HepG2 (cell line): ENCODE results near the gene GPATCH8. TPM values are rescaled to one million over a fixed set of nuclear protein-coding genes. Genes with fewer than 3 reads are reported as not detected.

Experiments
- ATAC-seq: fragments of 200-7000 bp; cut with Tn5 transposase; 3 replicates; pipeline ENCODE4 v1.9.1; 2020; ENCODE audit warnings: mild to moderate bottlenecking, moderate library complexity
- BruUV-seq: library from RNA; stranded (reverse); fragments of 400-500 nt; replicated peaks from 2 replicates; lab custom pipeline; 2021; lab: Mats Ljungman, UMichigan
- CTCF ChIA-PET: fragments of 300-600 bp; formaldehyde crosslinking; extraction: SDS; loops from one replicate; lab custom pipeline; 2021; ENCODE audit warnings: low total read pairs, inconsistent platforms, low intra/inter-chr PET ratio; lab: Yijun Ruan, JAX
- POLR2A ChIA-PET: fragments of 350-600 bp; sonication (Branson Sonifier 250); formaldehyde crosslinking; loops from one replicate; lab custom pipeline; 2020; ENCODE audit warnings: antibody characterized with exemption, inconsistent platforms; lab: Yijun Ruan, JAX
- DNase-seq: peaks from one replicate; pipeline ENCODE4 v3.0.0-alpha.2; 2015; ENCODE audit warnings: low spot score
- FAIRE-seq: peaks from 3 replicates; lab custom pipeline; 2011; peaks lifted over from hg19 to GRCh38; lab: Jason Lieb, UNC
- H2AFZ ChIP-seq: one replicate; pipeline ENCODE4 v1.6.1; 2011; ENCODE audit warnings: low read length, inconsistent platforms
- H3K27ac ChIP-seq: fragments of 300-600 bp; 3 replicates; pipeline ENCODE4 v1.8.0; 2011; ENCODE audit warnings: mixed run types, mild to moderate bottlenecking, mixed read lengths, low read length, inconsistent platforms; ENCODE audit not compliant: insufficient read depth; ENCODE audit errors: extremely low read length
- H3K27me3 ChIP-seq, 2 experiments: fragments of 200-600 bp in 1 of 2; 2 replicates in 1 of 2; 3 replicates in 1 of 2; pipeline versions ENCODE4 v1.6.0 to v1.8.0; 2011; ENCODE audit warnings: low read length in 2 of 2, mild to moderate bottlenecking in 2 of 2, moderate library complexity in 2 of 2, inconsistent platforms in 1 of 2; ENCODE audit not compliant: insufficient read depth in 2 of 2, control insufficient read depth in 1 of 2
- H3K36me3 ChIP-seq, 2 experiments: fragments of 200-600 bp in 1 of 2; replicated peaks in 1 of 2; 2 replicates in 1 of 2; 3 replicates in 1 of 2; pipeline versions ENCODE4 v1.5.1 to v1.8.0; 2011; ENCODE audit warnings: low read length in 2 of 2, inconsistent platforms in 1 of 2; ENCODE audit not compliant: insufficient read depth in 2 of 2, control insufficient read depth in 1 of 2
- H3K4me1 ChIP-seq: 2 replicates; pipeline ENCODE4 v1.5.1; 2012; ENCODE audit warnings: low read length, inconsistent platforms; ENCODE audit not compliant: insufficient read depth
- H3K4me2 ChIP-seq: 2 replicates; pipeline ENCODE4 v1.6.0; 2011; ENCODE audit warnings: low read depth, low read length, inconsistent platforms
- H3K4me3 ChIP-seq, 3 experiments: fragments of 200-600 bp in 1 of 3; sonication (generic), shearing (Covaris generic) in 1 of 3; replicated peaks in 1 of 3; 2 replicates each; pipeline ENCODE4 v1.5.1; 2011 to 2016; ENCODE audit warnings: low read length in 3 of 3, inconsistent platforms in 2 of 3, low read depth in 2 of 3, mild to moderate bottlenecking in 2 of 3, control low read depth in 1 of 3, mixed read lengths in 1 of 3; ENCODE audit not compliant: insufficient read depth in 1 of 3
- H3K79me2 ChIP-seq: one replicate; pipeline ENCODE4 v1.6.1; 2011; ENCODE audit warnings: low read length, inconsistent platforms; ENCODE audit not compliant: insufficient read depth
- H3K9ac ChIP-seq: 2 replicates; pipeline ENCODE4 v1.6.0; 2011; ENCODE audit warnings: mild to moderate bottlenecking, low read depth, low read length, inconsistent platforms; ENCODE audit not compliant: insufficient read depth
- H3K9me3 ChIP-seq: 2 replicates; pipeline ENCODE4 v1.5.1; 2012; ENCODE audit warnings: mild to moderate bottlenecking, low read length
- H4K20me1 ChIP-seq: 2 replicates; pipeline ENCODE4 v1.6.0; 2011; ENCODE audit warnings: inconsistent platforms, mild to moderate bottlenecking, low read length, moderate library complexity; ENCODE audit not compliant: insufficient read depth
- CAMTA2 ChIP-seq: sonication (generic); formaldehyde crosslinking; IDR thresholded peaks from 2 replicates; pipeline ENCODE4 v1.4.0; 2020; ENCODE audit warnings: mild to moderate bottlenecking, missing genetic modification reagents, borderline replicate concordance
- FOXA3 ChIP-seq: IDR thresholded peaks from 2 replicates; pipeline ENCODE4 v1.6.1; 2016; ENCODE audit warnings: missing genetic modification reagents, missing compliant biosample characterization
- KDM2A ChIP-seq: sonication (generic); formaldehyde crosslinking; IDR thresholded peaks from 2 replicates; pipeline ENCODE4 v1.4.0; 2020; ENCODE audit warnings: low read depth, missing genetic modification reagents, borderline replicate concordance
- RARA ChIP-seq: IDR thresholded peaks from 2 replicates; pipeline ENCODE4 v1.6.1; 2016; ENCODE audit warnings: missing genetic modification reagents, missing compliant biosample characterization
- SSRP1 ChIP-seq: IDR thresholded peaks from 2 replicates; pipeline ENCODE4 v1.6.1; 2016; ENCODE audit warnings: control low read depth
- ZEB1 ChIP-seq: IDR thresholded peaks from 2 replicates; pipeline ENCODE4 v1.6.1; 2012; ENCODE audit warnings: mild to moderate bottlenecking, low read depth, inconsistent platforms; ENCODE audit not compliant: insufficient replicate concordance
- ZNF230 ChIP-seq: sonication (generic); formaldehyde crosslinking; IDR thresholded peaks from 2 replicates; pipeline ENCODE4 v1.4.0; 2020; ENCODE audit warnings: mild to moderate bottlenecking, missing genetic modification reagents
- ZNF451 ChIP-seq: sonication (generic); formaldehyde crosslinking; IDR thresholded peaks from 2 replicates; pipeline ENCODE4 v1.5.0; 2020; ENCODE audit warnings: mild to moderate bottlenecking, missing genetic modification reagents
- ZNF570 ChIP-seq: sonication (generic); formaldehyde crosslinking; IDR thresholded peaks from 2 replicates; pipeline ENCODE4 v1.4.0; 2020; ENCODE audit warnings: mild to moderate bottlenecking, missing genetic modification reagents, borderline replicate concordance
- ZNF768 ChIP-seq: sonication (generic); formaldehyde crosslinking; IDR thresholded peaks from 2 replicates; pipeline ENCODE4 v1.4.0; 2020; ENCODE audit warnings: missing genetic modification reagents
- ZNF816 ChIP-seq: sonication (generic); formaldehyde crosslinking; IDR thresholded peaks from 2 replicates; pipeline ENCODE4 v1.8.0; 2022; ENCODE audit warnings: missing genetic modification reagents, mild to moderate bottlenecking, borderline replicate concordance
- ZNF891 ChIP-seq: sonication (generic); formaldehyde crosslinking; IDR thresholded peaks from 2 replicates; pipeline ENCODE4 v1.5.0; 2020; ENCODE audit warnings: mild to moderate bottlenecking, missing genetic modification reagents
- WGBS: methylation state at CpG from one replicate; pipeline ENCODE4 v1.1.6; 2017; ENCODE audit warnings: low lambda C conversion rate; 5-methylcytosine and 5-hydroxymethylcytosine counted together
- in situ Hi-C: cut with HindIII; loops from 2 replicates; pipeline ENCODE4 v1.10.0; 2017; ENCODE audit warnings: low pct_unique_long_range_greater_than_20kb; ENCODE audit not compliant: extremely low pct_ligation_motif_present
- intact Hi-C: fragments of 100-400 bp; cut with micrococcal nuclease; formaldehyde crosslinking; loops from one replicate; pipeline ENCODE4 v1.10.0; 2022; ENCODE audit not compliant: unreplicated experiment
- polyA plus RNA-seq, 8 experiments: library from polyadenylated mRNA; depleted of rRNA in 3 of 8; stranded (reverse) in 7 of 8; unstranded in 1 of 8; fragments of >200 nt; fragmentation: Illumina TruSeq in 4 of 8; extraction: Trizol in 4 of 8; gene quantifications; 2 replicates each; pipeline versions ENCODE4 v1.2.1 to v1.2.3, GENCODE V29; 2011 to 2016; ENCODE audit warnings: low read depth in 4 of 8, missing spikeins in 1 of 8, mixed read lengths in 1 of 8; ENCODE audit not compliant: insufficient read depth in 1 of 8
- total RNA-seq, 5 experiments: library from RNA; depleted of rRNA; stranded (reverse); fragments of >200 nt; fragmentation: Illumina TruSeq; extraction: Trizol; gene quantifications; 2 replicates each; pipeline ENCODE4 v1.2.3, GENCODE V29; 2016; ENCODE audit warnings: low read depth in 1 of 5
- TF ChIP-seq, protein P1 (sequence below): sonication (generic); formaldehyde crosslinking; IDR thresholded peaks from 2 replicates; pipeline ENCODE4 v1.4.0; 2020; ENCODE audit warnings: missing genetic modification reagents, borderline replicate concordance
- TF ChIP-seq, protein P2 (sequence below): sonication (generic); formaldehyde crosslinking; IDR thresholded peaks from 2 replicates; pipeline ENCODE4 v1.4.0; 2020; ENCODE audit warnings: missing genetic modification reagents

GPATCH8 gene
- total and polyA plus RNA-seq, 2 of the 13 experiments (the other 11 are each of a cell fraction or from before 2014, with no cell fraction given): 20.7 to 21.5 TPM

- TF ChIP-seq ZNF816 (CRISPR knock-in tag) (peak; percentile 93; the same call in 1 of the 2 replicates), CAMTA2 (CRISPR knock-in tag) (peak; percentile 60; the same call in 1 of the 2 replicates), ZNF570 (CRISPR knock-in tag) (no peak)
- TF ChIP-seq, protein P1, sequence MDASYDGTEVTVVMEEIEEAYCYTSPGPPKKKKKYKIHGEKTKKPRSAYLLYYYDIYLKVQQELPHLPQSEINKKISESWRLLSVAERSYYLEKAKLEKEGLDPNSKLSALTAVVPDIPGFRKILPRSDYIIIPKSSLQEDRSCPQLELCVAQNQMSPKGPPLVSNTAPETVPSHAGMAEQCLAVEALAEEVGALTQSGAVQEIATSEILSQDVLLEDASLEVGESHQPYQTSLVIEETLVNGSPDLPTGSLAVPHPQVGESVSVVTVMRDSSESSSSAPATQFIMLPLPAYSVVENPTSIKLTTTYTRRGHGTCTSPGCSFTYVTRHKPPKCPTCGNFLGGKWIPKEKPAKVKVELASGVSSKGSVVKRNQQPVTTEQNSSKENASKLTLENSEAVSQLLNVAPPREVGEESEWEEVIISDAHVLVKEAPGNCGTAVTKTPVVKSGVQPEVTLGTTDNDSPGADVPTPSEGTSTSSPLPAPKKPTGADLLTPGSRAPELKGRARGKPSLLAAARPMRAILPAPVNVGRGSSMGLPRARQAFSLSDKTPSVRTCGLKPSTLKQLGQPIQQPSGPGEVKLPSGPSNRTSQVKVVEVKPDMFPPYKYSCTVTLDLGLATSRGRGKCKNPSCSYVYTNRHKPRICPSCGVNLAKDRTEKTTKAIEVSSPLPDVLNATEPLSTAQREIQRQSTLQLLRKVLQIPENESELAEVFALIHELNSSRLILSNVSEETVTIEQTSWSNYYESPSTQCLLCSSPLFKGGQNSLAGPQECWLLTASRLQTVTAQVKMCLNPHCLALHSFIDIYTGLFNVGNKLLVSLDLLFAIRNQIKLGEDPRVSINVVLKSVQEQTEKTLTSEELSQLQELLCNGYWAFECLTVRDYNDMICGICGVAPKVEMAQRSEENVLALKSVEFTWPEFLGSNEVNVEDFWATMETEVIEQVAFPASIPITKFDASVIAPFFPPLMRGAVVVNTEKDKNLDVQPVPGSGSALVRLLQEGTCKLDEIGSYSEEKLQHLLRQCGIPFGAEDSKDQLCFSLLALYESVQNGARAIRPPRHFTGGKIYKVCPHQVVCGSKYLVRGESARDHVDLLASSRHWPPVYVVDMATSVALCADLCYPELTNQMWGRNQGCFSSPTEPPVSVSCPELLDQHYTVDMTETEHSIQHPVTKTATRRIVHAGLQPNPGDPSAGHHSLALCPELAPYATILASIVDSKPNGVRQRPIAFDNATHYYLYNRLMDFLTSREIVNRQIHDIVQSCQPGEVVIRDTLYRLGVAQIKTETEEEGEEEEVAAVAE (CRISPR knock-in tag): peak; percentile 69; the same call in 1 of the 2 replicates
These were observed at the start of gene GPATCH8 (continued) for GRCh38 chr17:44503147-44504029.

GRCh38 chr17:44552361-44552760 lies 49.2 kb upstream of the GPATCH8 start:
- Histone ChIP-seq H3K9me3 (no peaks in the 10 kb centered on the region), H3K27ac (no peak overlapping the region), H3K4me3 (no peak overlapping the region), H3K4me2 (peak overlapping the region; percentile 6; the same call in 1 of the 2 replicates), H3K79me2 (no peaks in the 10 kb centered on the region), H3K27me3 (peaks cover 7 to 47% of the 10 kb centered on the region in 2 experiments; a peak in 4 of 5 replicates), H3K9ac (no peak overlapping the region), H2AFZ (no peak overlapping the region), H3K4me1 (peaks cover 26% of the 10 kb centered on the region), H3K36me3 (no peaks in the 10 kb centered on the region), H4K20me1 (no peaks in the 10 kb centered on the region)
- BruUV-seq: no TSS peak
- CTCF ChIA-PET: no interaction called here
- in situ Hi-C loops: no loop called here
- POLR2A ChIA-PET: no interaction called here
- peak; percentile 69 for DNase-seq
- peak; percentile 36 for ATAC-seq
- intact Hi-C loops: no loop called here
- FAIRE-seq: no peak
- 4% methylated on average over 9 of the region's 9 CpGs for WGBS
- TF ChIP-seq ZNF768 (CRISPR knock-in tag) (no peak), KDM2A (CRISPR knock-in tag) (no peak), ZEB1 (no peak), FOXA3 (CRISPR knock-in tag) (0 out of 2 replicates have a peak, but pooled peaks have one; percentile 35), ZNF891 (CRISPR knock-in tag) (no peak), RARA (no peak), ZNF451 (CRISPR knock-in tag) (no peak), SSRP1 (no peak), ZNF230 (CRISPR knock-in tag) (no peak)
- TF ChIP-seq, protein P2, sequence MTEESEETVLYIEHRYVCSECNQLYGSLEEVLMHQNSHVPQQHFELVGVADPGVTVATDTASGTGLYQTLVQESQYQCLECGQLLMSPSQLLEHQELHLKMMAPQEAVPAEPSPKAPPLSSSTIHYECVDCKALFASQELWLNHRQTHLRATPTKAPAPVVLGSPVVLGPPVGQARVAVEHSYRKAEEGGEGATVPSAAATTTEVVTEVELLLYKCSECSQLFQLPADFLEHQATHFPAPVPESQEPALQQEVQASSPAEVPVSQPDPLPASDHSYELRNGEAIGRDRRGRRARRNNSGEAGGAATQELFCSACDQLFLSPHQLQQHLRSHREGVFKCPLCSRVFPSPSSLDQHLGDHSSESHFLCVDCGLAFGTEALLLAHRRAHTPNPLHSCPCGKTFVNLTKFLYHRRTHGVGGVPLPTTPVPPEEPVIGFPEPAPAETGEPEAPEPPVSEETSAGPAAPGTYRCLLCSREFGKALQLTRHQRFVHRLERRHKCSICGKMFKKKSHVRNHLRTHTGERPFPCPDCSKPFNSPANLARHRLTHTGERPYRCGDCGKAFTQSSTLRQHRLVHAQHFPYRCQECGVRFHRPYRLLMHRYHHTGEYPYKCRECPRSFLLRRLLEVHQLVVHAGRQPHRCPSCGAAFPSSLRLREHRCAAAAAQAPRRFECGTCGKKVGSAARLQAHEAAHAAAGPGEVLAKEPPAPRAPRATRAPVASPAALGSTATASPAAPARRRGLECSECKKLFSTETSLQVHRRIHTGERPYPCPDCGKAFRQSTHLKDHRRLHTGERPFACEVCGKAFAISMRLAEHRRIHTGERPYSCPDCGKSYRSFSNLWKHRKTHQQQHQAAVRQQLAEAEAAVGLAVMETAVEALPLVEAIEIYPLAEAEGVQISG (CRISPR knock-in tag): no peak
